ENCODE results near the gene SMCO1. TPM values are rescaled to one million over a fixed set of nuclear protein-coding genes. Genes with fewer than 3 reads are reported as not detected.
A peak's percentile ranks its signal among the peaks of the same experiment; 100 is the strongest.

SMCO1 gene
- total and polyA plus RNA-seq, 8 donors = not detected

DNA sequence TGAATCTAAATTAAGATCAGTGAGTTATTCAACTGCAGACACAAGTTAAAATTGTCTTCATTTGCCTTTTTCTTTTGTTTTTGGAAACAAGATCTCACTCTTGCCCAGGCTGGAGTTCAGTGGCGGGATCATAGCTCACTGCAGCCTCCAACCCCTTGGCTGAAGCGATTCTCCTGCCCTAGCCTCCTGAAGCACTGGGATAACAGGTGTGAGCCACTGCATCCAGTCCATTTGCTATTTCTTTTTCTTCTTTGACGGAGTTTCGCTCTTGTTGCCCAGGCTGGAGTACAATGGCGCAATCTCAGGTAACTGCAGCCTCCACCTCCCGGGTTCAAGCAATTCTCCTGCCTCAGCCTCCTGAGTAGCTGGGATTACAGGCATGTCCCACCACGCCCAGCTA is 21.9 kb downstream of the SMCO1 start:
- Histone ChIP-seq H3K9me3 (no peaks in the 10 kb centered on the region), H3K4me3 (no peak overlapping the region), H3K4me1 (peaks cover 0 to 11% (median 3%) of the 10 kb centered on the region in 4 donors), H3K27me3 (no peaks in the 10 kb centered on the region), H3K36me3 (peaks cover 0 to 6% (median under 1%) of the 10 kb centered on the region in 4 donors), H3K27ac (no peak overlapping the region)
- intact Hi-C loops (cut with DNase I; ENCODE audit: low total_unique reads) = no loop called here
- WGBS, 5 donors = 97 to 99% (median 98%) methylated on average over 7 of the region's 7 CpGs
- TF ChIP-seq EP300 (IDR thresholded peaks at IDR 0.05) = no peak
- TF ChIP-seq, protein P1, sequence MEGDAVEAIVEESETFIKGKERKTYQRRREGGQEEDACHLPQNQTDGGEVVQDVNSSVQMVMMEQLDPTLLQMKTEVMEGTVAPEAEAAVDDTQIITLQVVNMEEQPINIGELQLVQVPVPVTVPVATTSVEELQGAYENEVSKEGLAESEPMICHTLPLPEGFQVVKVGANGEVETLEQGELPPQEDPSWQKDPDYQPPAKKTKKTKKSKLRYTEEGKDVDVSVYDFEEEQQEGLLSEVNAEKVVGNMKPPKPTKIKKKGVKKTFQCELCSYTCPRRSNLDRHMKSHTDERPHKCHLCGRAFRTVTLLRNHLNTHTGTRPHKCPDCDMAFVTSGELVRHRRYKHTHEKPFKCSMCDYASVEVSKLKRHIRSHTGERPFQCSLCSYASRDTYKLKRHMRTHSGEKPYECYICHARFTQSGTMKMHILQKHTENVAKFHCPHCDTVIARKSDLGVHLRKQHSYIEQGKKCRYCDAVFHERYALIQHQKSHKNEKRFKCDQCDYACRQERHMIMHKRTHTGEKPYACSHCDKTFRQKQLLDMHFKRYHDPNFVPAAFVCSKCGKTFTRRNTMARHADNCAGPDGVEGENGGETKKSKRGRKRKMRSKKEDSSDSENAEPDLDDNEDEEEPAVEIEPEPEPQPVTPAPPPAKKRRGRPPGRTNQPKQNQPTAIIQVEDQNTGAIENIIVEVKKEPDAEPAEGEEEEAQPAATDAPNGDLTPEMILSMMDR (IDR thresholded peaks at IDR 0.05) = no peak
- TF ChIP-seq POLR2A (IDR thresholded peaks at IDR 0.05) = no peak
- no peak for TF ChIP-seq POLR2AphosphoS5 (IDR thresholded peaks at IDR 0.05)
- DNase-seq = no peak

DNA sequence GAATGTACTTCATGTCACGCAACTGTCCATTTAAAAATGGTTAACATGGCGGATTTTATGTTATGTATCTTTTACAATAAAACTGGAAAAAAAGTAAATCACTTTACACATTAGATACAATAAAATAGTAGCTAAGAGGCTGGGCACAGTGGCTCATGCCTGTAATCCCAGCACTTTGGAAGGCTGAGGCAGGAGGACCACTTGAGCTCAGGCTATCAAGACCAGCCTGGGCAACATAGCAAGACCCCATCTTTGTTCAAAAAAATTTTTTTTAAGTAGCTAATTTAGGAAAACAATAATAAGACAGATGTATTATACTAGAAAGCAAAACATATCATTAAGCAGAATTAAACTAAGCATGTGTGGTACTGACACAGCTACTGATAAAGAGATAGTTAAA is 23.1 kb downstream of the SMCO1 start:
- H3K4me3 ChIP-seq = no peak overlapping the region
- H3K4me1 ChIP-seq = peaks cover 0 to 11% (median 3%) of the 10 kb centered on the region in 4 donors
- no peaks in the 10 kb centered on the region for H3K9me3 ChIP-seq
- H3K36me3 ChIP-seq = peaks cover 0 to 16% (median 11%) of the 10 kb centered on the region in 4 donors
- DNase-seq = no peak
- intact Hi-C loops (cut with DNase I; ENCODE audit: low total_unique reads) = no loop called here
- 96 to 100% (median 99%) methylated on average over 2 of the region's 2 CpGs for WGBS, 5 donors
- H3K27ac ChIP-seq = no peak overlapping the region
- no peaks in the 10 kb centered on the region for H3K27me3 ChIP-seq
- TF ChIP-seq POLR2AphosphoS5 (IDR thresholded peaks at IDR 0.05) = no peak
- TF ChIP-seq EP300 (IDR thresholded peaks at IDR 0.05) = no peak
- TF ChIP-seq, protein P1 (IDR thresholded peaks at IDR 0.05) = no peak
- TF ChIP-seq POLR2A (IDR thresholded peaks at IDR 0.05) = no peak

DNA sequence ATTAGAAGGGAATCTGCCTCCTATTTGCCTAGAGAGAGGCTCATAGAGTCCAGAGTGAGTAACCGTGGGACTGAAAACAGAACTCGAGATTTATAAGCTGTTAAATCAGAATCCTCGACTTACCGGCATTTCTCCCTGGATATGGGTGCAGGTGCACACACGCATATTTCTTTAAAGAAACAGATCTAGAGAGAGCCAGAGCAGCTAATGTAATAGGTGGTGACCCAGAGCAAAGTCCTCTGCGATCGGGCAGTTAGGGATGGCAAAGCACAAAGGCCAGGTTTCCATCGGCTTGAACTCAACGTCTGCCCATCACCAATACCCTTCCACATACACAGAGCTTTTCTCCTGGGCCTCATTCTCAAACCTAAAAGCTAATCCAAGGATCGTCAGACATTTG is 25.4 kb downstream of the SMCO1 start:
- H3K4me3 ChIP-seq = no peak overlapping the region
- H3K9me3 ChIP-seq = no peaks in the 10 kb centered on the region
- H3K36me3 ChIP-seq = peaks cover 13 to 36% (median 33%) of the 10 kb centered on the region in 4 donors
- TF ChIP-seq POLR2AphosphoS5 (IDR thresholded peaks at IDR 0.05) = no peak
- TF ChIP-seq EP300 (IDR thresholded peaks at IDR 0.05) = no peak
- TF ChIP-seq POLR2A (IDR thresholded peaks at IDR 0.05) = no peak
- TF ChIP-seq, protein P1 (IDR thresholded peaks at IDR 0.05) = no peak
- H3K27ac ChIP-seq = no peak overlapping the region
- peaks cover 0 to 11% (median 3%) of the 10 kb centered on the region in 4 donors for H3K4me1 ChIP-seq
- WGBS, 5 donors = 89 to 95% (median 90%) methylated on average over 10 of the region's 10 CpGs
- no peaks in the 10 kb centered on the region for H3K27me3 ChIP-seq
- DNase-seq = no peak
- intact Hi-C loops (cut with DNase I; ENCODE audit: low total_unique reads) = no loop called here

DNA sequence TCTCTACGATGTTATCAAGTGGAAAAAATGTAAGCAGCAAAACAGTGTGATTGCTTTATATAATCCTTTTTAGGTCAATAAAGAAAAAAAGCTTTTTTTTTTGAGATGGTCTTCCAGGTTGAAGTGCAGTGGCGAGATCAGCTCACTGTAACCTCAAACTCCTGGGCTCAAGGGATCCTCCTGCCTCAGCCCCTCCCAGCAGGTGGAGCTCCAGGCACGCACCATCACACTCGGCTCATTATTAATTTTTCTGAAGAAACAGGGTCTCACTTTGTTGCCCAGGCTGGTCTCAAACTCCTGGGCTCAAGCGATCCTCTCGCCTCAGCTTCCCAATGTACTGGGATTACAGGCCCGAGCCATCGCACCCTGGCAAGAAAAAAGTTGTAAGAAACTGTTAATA is 28.9 kb downstream of the SMCO1 start:
- DNase-seq = peak in 1 of 2 donors; percentile 29
- Histone ChIP-seq H3K27me3 (no peaks in the 10 kb centered on the region), H3K4me3 (no peak overlapping the region), H3K27ac (no peak overlapping the region), H3K36me3 (peaks cover 30 to 69% (median 68%) of the 10 kb centered on the region in 4 donors), H3K9me3 (no peaks in the 10 kb centered on the region), H3K4me1 (peaks cover 0 to 11% (median under 1%) of the 10 kb centered on the region in 4 donors)
- TF ChIP-seq POLR2A (IDR thresholded peaks at IDR 0.05) (no peak), EP300 (IDR thresholded peaks at IDR 0.05) (no peak), POLR2AphosphoS5 (IDR thresholded peaks at IDR 0.05) (no peak)
- TF ChIP-seq, protein P1 (IDR thresholded peaks at IDR 0.05) = peak in 2 of 7 experiments; percentile 8 to 31
- WGBS, 5 donors = 81 to 86% (median 83%) methylated on average over 8 of the region's 8 CpGs
- intact Hi-C loops (cut with DNase I; ENCODE audit: low total_unique reads) = no loop called here

Measured in stomach (tissue), 9 donors.